HL-60 (cell line): Measurements from ENCODE around the gene CCDC71L.

Source experiments
- DNase-seq, 2 experiments: peaks; one replicate each; pipeline ENCODE4 v3.0.0-alpha.2; 2010 to 2020; ENCODE audit warnings: low read depth in 1 of 2, low spot score in 1 of 2
- H3K27ac ChIP-seq: fragments of 250-450 bp; sonication (Bioruptor Pico); replicated peaks from 2 replicates; pipeline ENCODE4 v1.5.1; 2020; ENCODE audit warnings: mild to moderate bottlenecking, moderate library complexity
- H3K27me3 ChIP-seq: fragments of 250-450 bp; sonication (Bioruptor Pico); 2 replicates; pipeline ENCODE4 v1.5.1; 2021; ENCODE audit warnings: mild to moderate bottlenecking, moderate library complexity; ENCODE audit not compliant: insufficient read depth, poor library complexity, severe bottlenecking
- H3K4me3 ChIP-seq: replicated peaks from 2 replicates; pipeline ENCODE4 v1.5.1; 2011; ENCODE audit warnings: mild to moderate bottlenecking, control low read depth, low read length; ENCODE audit not compliant: insufficient read depth
- GABPA ChIP-seq: IDR thresholded peaks from 2 replicates; pipeline ENCODE4 v1.6.1; 2012; ENCODE audit warnings: low read depth
- POLR2AphosphoS5 ChIP-seq: IDR thresholded peaks from 2 replicates; pipeline ENCODE4 v1.6.1; 2012; ENCODE audit warnings: low read depth
- SPI1 ChIP-seq: IDR thresholded peaks from 2 replicates; pipeline ENCODE4 v1.6.1; 2012; ENCODE audit warnings: low read depth, mild to moderate bottlenecking, borderline replicate concordance
- TF ChIP-seq, protein P1 (sequence below): IDR thresholded peaks from 2 replicates; pipeline ENCODE4 v1.6.1; 2012; ENCODE audit warnings: low read depth; ENCODE audit not compliant: insufficient replicate concordance
- TF ChIP-seq, protein P2 (sequence below): IDR thresholded peaks from one replicate; pipeline ENCODE4 v1.5.1; 2011; ENCODE audit warnings: low read length, control low read depth, inconsistent platforms; ENCODE audit not compliant: insufficient read depth

CCDC71L gene

DNA sequence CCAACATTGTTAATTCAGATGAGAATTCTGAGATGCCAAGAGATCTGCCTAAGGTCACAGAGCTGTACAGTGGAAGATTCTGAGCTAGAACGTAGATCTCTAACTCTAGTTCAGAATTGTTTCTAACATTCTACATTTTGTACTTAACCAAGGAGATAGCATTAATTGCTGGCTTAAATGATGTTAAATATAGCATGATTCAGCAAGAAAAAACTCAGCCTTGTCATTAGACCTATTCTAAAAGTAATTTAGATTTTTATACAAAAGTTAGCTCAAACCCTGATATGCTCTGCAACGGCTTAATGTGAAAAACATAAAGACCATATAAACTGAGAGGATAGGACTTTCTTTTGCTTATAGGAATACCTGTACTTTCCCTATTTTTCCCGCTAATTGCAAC lies 3.4 kb upstream of the CCDC71L start:
- Histone ChIP-seq H3K27me3 (no peaks in the 10 kb centered on the region), H3K27ac (no peak overlapping the region), H3K4me3 (no peak overlapping the region)
- no peak for DNase-seq
- TF ChIP-seq, protein P1, sequence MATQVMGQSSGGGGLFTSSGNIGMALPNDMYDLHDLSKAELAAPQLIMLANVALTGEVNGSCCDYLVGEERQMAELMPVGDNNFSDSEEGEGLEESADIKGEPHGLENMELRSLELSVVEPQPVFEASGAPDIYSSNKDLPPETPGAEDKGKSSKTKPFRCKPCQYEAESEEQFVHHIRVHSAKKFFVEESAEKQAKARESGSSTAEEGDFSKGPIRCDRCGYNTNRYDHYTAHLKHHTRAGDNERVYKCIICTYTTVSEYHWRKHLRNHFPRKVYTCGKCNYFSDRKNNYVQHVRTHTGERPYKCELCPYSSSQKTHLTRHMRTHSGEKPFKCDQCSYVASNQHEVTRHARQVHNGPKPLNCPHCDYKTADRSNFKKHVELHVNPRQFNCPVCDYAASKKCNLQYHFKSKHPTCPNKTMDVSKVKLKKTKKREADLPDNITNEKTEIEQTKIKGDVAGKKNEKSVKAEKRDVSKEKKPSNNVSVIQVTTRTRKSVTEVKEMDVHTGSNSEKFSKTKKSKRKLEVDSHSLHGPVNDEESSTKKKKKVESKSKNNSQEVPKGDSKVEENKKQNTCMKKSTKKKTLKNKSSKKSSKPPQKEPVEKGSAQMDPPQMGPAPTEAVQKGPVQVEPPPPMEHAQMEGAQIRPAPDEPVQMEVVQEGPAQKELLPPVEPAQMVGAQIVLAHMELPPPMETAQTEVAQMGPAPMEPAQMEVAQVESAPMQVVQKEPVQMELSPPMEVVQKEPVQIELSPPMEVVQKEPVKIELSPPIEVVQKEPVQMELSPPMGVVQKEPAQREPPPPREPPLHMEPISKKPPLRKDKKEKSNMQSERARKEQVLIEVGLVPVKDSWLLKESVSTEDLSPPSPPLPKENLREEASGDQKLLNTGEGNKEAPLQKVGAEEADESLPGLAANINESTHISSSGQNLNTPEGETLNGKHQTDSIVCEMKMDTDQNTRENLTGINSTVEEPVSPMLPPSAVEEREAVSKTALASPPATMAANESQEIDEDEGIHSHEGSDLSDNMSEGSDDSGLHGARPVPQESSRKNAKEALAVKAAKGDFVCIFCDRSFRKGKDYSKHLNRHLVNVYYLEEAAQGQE, result no peak
- TF ChIP-seq, protein P2, sequence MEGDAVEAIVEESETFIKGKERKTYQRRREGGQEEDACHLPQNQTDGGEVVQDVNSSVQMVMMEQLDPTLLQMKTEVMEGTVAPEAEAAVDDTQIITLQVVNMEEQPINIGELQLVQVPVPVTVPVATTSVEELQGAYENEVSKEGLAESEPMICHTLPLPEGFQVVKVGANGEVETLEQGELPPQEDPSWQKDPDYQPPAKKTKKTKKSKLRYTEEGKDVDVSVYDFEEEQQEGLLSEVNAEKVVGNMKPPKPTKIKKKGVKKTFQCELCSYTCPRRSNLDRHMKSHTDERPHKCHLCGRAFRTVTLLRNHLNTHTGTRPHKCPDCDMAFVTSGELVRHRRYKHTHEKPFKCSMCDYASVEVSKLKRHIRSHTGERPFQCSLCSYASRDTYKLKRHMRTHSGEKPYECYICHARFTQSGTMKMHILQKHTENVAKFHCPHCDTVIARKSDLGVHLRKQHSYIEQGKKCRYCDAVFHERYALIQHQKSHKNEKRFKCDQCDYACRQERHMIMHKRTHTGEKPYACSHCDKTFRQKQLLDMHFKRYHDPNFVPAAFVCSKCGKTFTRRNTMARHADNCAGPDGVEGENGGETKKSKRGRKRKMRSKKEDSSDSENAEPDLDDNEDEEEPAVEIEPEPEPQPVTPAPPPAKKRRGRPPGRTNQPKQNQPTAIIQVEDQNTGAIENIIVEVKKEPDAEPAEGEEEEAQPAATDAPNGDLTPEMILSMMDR, result no peak
- TF ChIP-seq POLR2AphosphoS5 (no peak), GABPA (no peak), SPI1 (no peak)

DNA sequence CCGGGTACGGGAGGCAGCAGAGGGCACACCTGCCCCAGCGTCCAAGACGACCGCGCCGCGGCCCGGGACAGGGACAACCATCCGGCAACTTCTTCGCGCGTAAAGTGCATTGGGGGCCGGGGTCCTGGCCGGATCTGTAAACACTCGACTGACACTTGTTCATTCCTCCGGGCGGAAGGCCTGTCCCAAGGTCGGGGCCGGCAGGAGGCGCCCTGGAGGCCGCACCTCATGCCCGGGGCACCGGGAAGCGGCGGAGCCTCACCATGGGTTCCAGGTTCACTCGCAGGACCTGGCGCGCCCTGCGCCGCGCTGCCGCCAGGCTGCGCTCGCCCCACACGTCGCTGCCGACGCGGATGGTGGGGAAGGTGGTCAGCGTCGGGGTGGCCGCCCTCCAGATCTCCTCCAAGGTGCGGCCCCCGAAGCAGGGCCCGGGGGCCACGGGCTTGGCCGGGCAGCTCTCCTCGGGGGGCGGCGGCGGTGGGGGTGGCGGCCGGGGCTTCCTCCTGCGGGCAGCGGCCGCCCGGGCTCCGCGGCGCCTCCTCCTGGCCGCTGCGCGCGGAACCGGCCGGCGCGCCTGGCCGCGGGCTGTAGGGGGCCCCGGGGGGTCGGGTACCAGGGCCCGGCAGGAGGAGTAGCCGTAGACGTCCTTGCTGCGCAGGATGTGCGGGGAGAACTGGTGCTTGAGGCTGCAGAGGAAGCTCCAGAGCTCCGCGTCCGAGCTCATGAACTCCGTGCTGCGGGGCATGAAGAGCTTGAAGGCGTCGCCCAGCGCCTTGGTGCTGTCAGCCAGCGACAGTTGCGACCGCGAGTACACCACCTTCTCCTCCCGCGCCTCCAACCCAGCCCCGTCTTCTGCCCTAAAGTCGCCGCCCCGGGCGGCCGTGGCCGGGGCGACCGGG lies 746 bp downstream of the CCDC71L start:
- peak overlapping the region; percentile 67 for H3K27ac ChIP-seq
- H3K4me3 ChIP-seq, result peak overlapping the region; percentile 67
- DNase-seq, result peak; percentile 57 to 88
- H3K27me3 ChIP-seq, result no peaks in the 10 kb centered on the region
- TF ChIP-seq SPI1 (no peak; the same call in 1 of the 2 replicates), POLR2AphosphoS5 (peak; percentile 35; the same call in 1 of the 2 replicates), GABPA (no peak)
- TF ChIP-seq, protein P2, result peak; percentile 92
- TF ChIP-seq, protein P1, result no peak

DNA sequence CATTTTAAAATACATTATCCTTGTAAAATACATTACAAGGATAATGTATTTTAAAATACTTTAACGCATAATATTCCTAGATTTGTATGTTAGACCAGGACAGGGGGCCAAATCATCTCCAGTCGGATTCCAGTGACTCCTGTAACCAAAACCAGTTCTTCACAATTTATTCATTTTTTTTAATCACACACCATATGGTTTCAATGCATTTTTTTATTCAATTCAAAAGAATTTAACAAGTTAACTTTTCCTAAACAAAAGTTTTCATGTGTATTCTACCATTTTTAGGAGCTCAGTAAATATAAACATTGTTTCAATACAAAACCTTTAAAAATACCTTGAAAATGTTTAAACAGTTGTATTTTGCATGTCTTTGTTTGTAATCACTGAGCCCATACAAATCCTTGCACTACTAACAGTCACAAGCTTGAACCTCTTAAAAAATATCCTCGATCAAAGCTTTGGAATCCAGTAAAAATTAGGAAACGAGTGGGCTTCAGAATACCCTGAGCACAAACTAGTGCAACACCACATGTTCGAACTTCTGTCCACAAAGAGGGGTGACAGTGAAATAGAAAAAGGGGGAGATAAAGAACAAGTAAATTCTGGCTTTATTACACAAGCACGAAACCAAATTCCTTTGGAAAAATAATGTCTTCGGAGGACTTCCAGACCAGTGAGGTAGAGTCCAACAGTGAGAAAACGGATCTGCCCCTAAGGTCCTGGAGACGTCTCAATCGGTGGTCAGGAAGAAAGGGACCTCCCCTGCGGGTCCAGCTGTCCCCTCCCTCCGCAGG lies 1.6 kb downstream of the CCDC71L start:
- Histone ChIP-seq H3K27me3 (no peaks in the 10 kb centered on the region), H3K4me3 (peak overlapping the region; percentile 67), H3K27ac (peak overlapping the region; percentile 36)
- TF ChIP-seq POLR2AphosphoS5 (no peak), SPI1 (no peak), GABPA (no peak)
- TF ChIP-seq, protein P2, result no peak
- TF ChIP-seq, protein P1, result no peak
- DNase-seq, result no peak
